HG03045 (cell line): ENCODE data around the gene AKAP12.

Experiments
- ATAC-seq: cut with Tn5 transposase; IDR thresholded peaks from one replicate; pipeline ENCODE4 v1.9.1; 2021; ENCODE audit warnings: mild to moderate bottlenecking, moderate library complexity; ENCODE audit not compliant: unreplicated experiment

AKAP12 gene, protein sequence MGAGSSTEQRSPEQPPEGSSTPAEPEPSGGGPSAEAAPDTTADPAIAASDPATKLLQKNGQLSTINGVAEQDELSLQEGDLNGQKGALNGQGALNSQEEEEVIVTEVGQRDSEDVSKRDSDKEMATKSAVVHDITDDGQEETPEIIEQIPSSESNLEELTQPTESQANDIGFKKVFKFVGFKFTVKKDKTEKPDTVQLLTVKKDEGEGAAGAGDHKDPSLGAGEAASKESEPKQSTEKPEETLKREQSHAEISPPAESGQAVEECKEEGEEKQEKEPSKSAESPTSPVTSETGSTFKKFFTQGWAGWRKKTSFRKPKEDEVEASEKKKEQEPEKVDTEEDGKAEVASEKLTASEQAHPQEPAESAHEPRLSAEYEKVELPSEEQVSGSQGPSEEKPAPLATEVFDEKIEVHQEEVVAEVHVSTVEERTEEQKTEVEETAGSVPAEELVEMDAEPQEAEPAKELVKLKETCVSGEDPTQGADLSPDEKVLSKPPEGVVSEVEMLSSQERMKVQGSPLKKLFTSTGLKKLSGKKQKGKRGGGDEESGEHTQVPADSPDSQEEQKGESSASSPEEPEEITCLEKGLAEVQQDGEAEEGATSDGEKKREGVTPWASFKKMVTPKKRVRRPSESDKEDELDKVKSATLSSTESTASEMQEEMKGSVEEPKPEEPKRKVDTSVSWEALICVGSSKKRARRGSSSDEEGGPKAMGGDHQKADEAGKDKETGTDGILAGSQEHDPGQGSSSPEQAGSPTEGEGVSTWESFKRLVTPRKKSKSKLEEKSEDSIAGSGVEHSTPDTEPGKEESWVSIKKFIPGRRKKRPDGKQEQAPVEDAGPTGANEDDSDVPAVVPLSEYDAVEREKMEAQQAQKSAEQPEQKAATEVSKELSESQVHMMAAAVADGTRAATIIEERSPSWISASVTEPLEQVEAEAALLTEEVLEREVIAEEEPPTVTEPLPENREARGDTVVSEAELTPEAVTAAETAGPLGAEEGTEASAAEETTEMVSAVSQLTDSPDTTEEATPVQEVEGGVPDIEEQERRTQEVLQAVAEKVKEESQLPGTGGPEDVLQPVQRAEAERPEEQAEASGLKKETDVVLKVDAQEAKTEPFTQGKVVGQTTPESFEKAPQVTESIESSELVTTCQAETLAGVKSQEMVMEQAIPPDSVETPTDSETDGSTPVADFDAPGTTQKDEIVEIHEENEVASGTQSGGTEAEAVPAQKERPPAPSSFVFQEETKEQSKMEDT (N-terminal part only)

DNA sequence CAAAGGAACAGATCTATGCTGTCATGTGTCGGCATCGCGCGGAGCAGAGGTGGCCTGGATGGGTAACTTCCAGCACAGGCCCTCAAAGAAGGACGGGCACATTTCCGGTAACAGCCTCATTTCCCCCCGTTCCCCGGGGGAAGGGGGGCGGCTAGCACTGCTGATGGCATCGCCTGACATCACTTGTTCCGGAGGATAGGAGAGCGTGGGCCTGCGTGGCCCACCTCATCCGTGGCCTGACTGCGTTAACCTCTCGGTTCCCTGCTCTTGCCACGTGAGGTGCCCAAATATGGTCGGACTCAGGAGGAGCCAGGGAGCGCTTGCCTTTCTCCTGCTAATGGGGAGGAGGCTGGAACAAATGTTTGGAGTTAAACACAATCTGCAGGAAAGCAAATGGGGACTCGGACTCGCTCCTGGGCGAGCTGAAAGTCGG, at the start of gene AKAP12:
TSS of gene AKAP12 (plus strand) at position 365 of the 433 bp plus-strand sequence. CDS start 596 bp downstream, outside the sequence.
- ATAC-seq, result no peak

DNA sequence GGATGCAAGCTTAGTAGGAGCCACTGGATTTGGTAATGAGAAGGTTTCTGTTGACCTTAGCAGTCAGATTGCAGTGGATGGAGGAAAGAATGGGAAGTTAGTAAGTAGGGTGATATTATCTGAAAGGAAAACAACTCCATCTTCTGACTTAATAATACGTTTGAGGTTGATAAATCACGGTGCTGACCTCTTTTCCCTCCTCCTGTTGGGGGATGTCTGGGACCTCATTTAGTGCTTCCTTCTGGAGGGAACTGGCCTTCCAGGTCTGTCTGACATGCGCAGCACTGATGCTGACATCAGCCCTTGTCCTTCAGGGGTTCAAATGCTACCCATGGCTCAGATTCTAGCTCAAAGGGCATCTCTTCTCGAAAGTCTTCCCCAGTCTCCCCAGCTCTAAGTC, 48.2 kb upstream of the AKAP12 start:
- no peak for ATAC-seq

DNA sequence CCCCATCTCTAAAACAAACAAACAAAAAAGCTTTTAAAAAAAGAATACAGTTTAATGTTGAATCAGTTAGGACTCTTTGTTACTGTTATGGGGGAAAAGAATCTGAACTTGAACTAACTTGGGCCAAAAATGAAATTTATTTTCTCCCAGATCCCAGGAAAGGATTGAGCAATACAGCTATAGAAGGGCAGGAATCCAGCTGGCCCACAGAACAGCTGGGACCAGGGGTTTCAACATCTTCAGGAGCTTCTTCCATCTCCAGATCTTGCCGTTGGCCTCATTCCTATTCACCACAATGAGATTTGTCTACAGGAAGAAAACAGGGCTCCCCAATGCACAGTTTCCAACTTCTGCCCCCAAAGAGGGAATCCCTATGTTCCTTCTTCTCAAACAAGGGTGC, 43.2 kb upstream of the AKAP12 start:
- ATAC-seq, result no peak

DNA sequence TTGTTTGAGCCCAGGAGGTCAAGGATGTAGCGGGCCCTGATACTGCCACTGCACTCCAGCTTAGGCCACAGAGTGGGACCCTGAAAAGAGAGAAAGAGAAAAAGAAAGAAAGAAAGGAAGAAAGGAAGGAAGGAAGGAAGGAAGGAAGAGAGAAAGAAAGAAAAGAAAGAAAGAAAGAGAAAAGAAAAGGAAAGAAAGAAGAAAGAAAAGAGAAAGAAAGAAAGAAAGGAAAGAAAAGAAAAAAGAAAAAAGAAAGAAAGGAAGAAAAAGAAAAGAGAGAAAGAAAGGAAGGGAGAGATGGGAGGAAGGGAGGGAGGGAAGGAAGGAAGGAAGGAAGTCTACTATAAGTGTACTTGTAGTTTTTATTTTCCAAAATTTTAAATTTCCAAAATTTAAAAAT, 42.2 kb upstream of the AKAP12 start:
- ATAC-seq, result no peak

DNA sequence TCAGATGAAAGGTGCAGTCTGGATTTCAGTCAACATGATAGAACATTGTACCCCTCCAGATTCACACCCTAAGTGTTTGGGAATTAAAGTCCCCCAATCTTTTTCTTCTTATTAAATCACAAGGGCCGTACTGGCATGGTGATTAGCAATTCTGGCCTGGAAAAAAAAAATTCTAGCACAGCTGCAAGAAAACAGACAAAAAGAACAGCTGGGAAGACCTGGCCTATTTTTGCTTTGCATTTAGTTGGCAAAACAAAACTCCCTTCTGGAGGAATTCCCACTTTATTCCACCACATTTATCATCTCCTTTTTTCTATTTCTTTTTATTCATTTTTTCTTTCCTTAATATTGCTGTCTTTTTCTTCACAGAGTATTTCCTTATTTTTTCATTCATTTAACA, 39.8 kb upstream of the AKAP12 start:
- ATAC-seq, result no peak

DNA sequence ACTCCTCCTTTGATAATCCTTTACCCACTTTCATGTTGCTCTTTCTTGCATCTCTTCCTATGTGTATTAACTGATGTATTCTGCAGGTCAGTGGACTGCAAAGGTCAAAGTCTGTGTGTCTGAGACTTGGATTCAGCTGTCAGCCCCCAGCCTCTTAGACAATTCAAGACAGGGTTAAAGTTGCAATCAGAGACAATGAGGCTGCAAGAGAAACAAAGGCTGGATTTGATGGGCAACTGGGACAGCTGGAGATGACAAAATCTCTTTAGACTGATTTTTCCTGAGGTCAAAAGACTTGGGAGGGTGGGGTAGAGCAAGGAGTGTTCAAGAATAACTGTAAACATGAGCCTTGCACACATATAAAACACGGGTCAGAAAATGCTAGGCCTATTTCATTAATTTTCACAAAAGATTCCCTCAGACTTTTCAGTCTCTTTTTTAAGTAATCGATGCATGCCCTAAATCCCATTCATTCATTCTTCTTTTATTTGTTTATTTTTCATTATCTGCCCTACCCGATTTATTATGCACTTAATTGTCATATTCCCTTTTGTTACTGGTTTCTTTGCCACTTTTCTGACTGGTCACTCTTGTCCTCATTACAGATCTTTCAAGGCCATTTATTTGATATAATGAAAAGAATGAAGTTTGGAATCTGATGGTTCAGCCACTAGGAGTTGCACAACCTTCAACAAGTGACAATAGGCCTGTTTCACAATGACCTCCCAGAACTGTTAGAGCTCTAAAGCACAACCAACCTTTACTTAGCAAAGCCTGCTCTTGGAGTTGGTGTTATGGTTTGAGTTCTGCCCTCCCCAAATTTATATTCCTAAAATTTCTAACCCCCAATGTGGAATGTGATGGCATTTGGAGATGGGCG, 33.8 kb upstream of the AKAP12 start:
- no peak for ATAC-seq

DNA sequence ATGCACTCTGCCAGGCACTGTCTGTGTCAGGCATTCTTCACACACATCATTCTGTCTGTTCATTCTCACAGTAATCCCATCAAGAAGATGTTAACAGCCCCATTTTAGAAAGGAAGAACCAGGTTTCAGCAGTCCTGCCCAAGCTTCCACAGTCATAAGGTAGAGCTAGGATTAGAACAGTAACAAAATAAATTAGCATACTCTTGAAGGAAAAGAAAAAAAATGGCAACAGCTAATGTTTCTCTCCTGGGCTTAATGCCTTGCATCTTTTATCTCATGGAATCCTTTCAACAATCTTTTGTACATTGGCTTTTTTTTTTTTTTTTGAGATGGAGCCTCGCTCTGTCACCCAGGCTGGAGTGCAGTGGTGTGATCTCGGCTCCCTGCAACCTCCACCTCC, 32.1 kb upstream of the AKAP12 start:
- ATAC-seq, result no peak

DNA sequence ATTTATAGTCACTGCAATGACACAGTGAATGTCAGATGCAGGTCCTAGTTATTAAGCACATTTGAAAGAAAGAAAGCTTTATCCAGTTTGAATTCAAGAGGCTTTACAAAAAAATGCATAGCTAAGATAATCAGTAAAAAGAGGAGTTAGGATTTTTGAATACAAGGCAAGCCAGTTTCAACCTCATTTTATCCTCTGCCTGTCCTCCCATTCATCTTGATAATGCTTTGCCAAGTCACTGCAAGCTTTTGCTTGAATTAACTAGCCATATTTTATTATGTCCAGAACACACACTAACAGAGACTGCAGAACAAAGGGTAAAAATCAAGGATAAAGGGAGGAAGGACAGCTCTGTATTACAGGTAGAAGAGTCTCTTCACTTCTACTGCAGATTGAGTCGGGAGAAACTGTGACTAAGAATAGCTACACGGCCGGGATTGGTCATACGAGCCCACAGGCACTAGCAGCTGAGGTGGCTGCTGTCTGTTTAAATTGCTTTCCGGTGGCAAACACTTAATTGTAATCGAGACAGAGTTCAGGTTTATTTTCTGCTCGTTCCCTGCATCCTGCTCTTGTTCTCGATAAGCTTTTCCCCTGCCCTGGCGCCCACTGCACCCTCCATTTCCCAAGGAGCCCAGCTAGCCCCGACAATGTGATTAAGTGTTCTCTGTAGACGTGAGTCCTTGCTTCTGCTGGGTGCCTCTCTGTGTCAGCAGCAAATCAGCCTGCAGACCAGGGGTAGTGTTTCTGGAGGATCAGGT, 30.5 kb upstream of the AKAP12 start:
- ATAC-seq, result no peak

DNA sequence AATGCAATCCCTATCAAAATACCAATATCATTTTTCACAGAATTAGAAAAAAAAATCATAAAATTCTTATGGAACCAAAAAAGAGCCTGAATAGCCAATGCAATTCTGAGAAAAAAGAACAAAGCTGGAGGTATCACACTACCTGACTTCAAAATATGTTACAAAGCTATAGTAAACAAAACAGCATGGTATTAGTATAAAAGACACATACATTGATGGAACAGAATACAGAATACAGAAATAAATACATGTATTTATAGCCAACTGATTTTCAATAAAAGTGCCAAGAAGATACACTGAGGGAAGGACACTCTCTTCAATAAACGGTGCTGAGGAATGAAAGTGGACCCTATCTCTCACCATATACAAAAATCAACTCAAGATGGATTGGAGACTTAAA, 28.7 kb upstream of the AKAP12 start:
- no peak for ATAC-seq

DNA sequence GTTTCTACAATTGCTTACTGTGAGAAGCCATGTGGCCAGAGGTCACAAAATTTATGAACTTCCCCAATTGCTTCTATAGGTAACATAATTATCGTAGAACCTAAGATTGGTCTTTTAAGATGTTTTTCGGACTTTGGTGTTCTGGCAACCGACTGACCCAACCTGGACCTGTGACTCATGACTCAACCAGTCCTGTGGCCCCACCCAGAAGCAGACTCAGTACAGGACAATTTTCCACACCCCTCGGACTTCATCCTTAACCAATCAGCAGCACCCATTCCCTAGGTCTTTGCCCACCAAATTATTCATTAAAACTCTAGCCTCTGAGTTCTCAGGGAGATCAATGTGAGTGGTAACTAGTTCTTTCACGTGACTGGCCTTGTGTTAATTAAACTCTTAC, 26.4 kb upstream of the AKAP12 start:
- no peak for ATAC-seq

DNA sequence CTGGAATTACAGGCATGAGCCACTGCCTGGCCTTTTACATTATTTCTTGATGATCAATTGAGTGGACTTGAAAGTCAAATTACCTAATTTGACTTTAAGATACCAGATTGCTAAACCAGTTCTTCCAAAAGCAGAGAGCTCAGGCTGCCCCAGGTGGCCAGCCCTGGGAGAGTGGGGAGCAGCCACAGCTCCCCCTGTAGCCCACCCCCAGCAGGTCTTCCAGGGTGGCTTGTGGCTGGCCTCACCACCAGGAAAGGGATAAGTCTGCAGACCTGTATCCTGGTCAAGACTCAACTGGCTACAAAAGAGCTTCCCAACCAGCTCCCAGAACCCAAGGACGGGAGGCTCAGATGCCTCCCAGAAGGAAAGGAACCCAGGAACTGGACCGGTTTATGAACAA, 23.8 kb upstream of the AKAP12 start:
- ATAC-seq, result no peak

DNA sequence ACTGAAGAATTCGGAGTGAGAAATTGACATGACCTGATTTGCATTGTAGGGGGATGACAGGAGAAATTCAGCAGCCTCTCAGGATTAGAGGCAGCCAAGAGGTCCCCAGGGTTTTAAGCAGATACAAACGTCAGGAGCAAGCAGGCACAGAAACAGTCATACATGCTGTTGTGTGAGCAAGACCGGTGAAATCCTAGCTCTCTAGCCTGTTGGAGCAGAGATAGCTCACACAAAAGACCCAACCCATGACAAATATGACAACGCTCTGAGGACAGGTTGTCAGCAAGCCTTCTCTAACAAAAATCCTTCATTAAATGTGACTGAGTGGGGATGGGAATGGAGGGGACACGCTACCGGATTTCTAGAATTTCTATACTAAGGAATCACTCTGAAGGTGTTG, 23.0 kb upstream of the AKAP12 start:
- ATAC-seq, result no peak

DNA sequence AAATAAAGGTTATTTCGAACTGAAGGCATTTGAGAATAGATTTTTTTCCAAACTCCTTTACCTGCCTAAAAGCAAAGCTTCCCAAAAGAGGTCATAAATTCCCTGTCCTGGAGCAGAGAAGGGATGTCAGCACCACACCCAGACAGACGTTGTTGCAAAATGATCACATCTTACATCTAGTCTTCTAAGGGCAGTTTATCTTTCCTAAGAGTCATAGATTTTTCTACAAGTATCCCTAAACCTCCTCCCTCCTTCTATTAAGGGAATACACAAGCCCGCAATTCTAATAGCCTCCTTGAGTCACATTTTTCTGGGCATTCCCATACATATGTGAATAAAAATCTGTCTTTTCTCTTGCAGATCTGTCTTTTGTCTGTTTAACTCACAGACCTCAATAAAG, 20.6 kb upstream of the AKAP12 start:
- no peak for ATAC-seq

DNA sequence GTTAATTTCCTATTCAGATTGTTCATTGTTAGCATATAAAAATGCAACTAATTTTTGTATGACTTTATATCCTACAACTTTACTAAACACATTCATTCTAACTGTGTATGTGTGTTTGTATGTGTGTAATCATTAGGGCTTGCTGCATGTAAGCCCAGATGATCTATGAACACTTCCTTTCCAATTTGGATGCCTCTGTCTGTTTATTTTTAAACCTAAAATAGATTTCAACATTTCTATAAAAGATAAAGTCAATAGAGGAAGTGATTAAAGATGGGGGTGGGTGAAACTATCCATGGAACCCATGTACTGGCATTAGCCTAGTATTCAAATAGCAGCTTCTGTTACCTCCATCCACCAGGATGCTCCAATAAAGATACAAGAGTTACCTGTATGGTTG, 15.7 kb upstream of the AKAP12 start:
- ATAC-seq, result no peak

DNA sequence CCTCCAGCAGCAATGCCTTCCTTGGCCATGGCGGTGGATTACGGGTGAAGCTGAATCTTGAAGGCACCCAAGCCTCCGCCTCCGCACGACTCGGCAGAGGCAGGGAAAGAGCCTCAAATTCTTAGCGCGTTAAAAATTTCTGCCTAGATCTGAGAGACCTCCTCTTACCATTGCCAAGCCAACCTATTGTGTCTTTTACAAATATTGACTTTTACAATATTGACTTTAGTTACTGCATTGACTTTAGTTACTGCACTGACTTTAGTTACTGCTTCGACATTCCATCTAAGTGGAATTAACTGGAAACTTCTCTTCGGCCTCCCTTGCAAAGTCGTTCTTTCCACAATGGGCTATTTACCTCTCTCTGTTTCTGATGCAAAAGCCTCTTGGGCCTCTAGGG, 13.8 kb upstream of the AKAP12 start:
- no peak for ATAC-seq

DNA sequence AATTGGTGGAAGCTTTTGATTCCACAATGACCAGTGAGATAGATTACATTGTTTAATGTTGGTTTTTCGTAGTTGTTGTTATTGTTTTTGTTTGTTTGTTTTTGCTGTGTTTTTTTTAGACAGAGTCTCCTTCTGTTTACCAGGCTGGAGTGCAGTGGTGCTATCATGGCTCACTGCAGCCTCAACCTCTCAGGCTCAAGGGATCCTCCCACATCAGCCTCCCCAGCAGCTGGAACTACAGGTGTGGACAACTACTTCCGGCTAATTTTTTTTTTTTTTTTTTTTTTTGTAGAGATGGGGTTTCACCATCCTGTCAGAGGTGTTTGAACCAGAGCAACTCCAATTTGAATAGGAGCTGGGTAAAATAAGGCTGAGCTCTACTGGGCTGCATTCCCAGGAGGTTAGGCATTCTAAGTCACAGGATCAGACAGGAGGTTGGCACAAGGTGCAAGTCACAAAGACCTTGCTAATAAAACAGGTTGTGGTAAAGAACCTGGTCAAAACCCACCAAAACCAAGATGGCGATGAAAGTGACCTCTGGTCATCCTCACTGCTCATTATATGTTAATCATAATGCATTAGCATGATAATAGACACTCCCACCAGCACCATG, 10.9 kb upstream of the AKAP12 start:
- no peak for ATAC-seq

DNA sequence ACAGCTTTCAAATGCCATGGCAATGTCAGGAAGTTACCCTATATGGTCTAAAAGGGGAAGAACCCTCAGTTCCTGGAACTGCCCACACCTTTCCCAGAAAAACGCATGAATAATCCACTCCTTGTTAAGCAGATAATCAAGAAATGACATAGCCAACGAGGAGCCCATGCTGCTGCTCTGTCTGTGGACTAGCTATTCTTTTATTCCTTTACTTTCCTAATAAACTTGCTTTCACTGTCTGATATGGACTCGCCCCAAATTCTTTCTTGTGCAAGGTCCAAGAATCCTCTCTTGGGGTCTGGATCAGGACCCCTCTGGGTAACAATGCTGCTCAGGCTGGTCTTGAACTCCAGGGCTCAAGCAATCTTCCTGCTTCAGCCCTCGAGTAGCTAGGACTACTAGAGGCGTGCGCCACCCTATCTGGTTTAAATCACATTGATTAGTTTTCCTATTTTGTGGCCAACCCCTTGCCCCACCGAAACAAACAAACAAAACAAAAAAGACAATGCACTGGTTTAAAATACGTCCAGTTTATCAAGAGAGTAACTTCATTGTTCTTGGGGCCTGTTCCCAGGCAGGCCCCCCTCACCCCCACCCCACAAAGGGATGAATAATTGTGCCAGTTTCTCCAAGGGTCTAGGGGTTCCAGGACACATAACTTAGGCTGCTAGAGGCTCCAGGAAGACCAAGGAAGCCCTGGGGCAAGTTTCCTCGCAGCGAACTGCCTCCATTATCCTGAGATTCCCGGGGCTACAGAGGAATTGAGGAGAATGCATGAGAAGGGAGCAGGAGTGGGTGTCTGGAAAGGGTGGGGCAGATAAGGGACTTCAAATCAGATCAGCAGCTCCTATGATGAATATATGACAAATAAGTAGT, 10.1 kb upstream of the AKAP12 start:
- ATAC-seq, result no peak

DNA sequence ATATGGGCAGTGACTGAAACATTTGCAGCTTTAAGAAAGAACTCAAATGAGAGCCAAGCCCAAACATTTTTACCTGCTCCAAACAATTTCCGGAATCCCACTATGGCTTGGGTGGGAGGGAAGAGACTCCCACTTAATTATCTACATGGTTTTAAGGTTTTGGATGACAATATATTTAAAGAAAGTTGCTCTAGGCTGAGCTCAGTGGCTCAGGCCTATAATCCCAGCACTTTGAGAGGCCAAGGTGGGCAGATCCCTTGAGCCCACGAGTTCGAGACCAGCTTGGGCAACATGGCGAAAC, 9.5 kb upstream of the AKAP12 start:
- no peak for ATAC-seq
